Fibroblast of lung (primary cell): Measurements from ENCODE around the gene ZBTB42.
A peak's percentile ranks its signal among the peaks of the same experiment; 100 is the strongest.

Experiments used
- CTCF ChIP-seq, 2 donors: IDR thresholded peaks in 1 of 2; conservative IDR thresholded peaks in 1 of 2; 1 replicate in 1 of 2; 2 replicates in 1 of 2; pipeline ENCODE4 v1.5.1; 2011 to 2012; ENCODE audit warnings: low read length in 2 of 2, control low read depth in 1 of 2, inconsistent platforms in 1 of 2, low read depth in 1 of 2, mild to moderate bottlenecking in 1 of 2
- EZH2 ChIP-seq: IDR thresholded peaks from 2 replicates; pipeline ENCODE4 v1.5.1; 2012; ENCODE audit warnings: low read length, control low read depth, mild to moderate bottlenecking; ENCODE audit errors: missing control alignments

- TF ChIP-seq CTCF (conservative IDR thresholded peaks at IDR 0.05 in 1 of 2, IDR thresholded peaks at IDR 0.05 in 1 of 2; ENCODE audit: low read depth in 1 of 2, low read length in 2 of 2) (peak; percentile 31 to 47), EZH2 (no peak)
These were observed 25.4 kb downstream of the ZBTB42 start for GRCh38 chr14:104826189-104826860.
